B cell (primary cell): Measurements from ENCODE around the gene PROM2. TPM values are rescaled to one million over a fixed set of nuclear protein-coding genes. Genes with fewer than 3 reads are reported as not detected.

ENCODE experiments used
- ATAC-seq: fragments of 200-7000 bp; cut with Tn5 transposase; one replicate; pipeline ENCODE4 v1.10.0; 2021; ENCODE audit warnings: low read depth, mild to moderate bottlenecking, moderate number of reproducible peaks, moderate library complexity
- CTCF ChIA-PET: fragments of 350-600 bp; sonication (Branson Sonifier 250); formaldehyde crosslinking; loops from one replicate; lab custom pipeline; 2021; ENCODE audit warnings: antibody characterized with exemption, inconsistent platforms; lab: Charles Lee
- POLR2A ChIA-PET: fragments of 350-600 bp; sonication (Branson Sonifier 250); formaldehyde crosslinking; loops from one replicate; lab custom pipeline; 2021; ENCODE audit warnings: antibody characterized with exemption; lab: Charles Lee
- DNase-seq: peaks from one replicate; pipeline ENCODE4 v3.0.0; 2013
- H2AFZ ChIP-seq: 2 replicates; pipeline ENCODE4 v1.6.1; 2012; ENCODE audit warnings: mild to moderate bottlenecking, low read depth, low read length; ENCODE audit not compliant: insufficient read depth, poor library complexity, severe bottlenecking
- H3K27ac ChIP-seq, 2 donors: 1 replicate in 1 of 2; 2 replicates in 1 of 2; pipeline ENCODE4 v1.5.1; 2012 to 2013; ENCODE audit warnings: low read length in 2 of 2, mild to moderate bottlenecking in 2 of 2, moderate library complexity in 1 of 2
- H3K27me3 ChIP-seq, 4 experiments: fragments of 200-600 bp in 1 of 4; sonication (generic) in 1 of 4; replicated peaks in 1 of 4; 1 replicate in 2 of 4; 2 replicates in 2 of 4; pipeline versions ENCODE4 v1.6.1 to v1.7.0; 2013 to 2016; ENCODE audit warnings: low read length in 3 of 4, mild to moderate bottlenecking in 2 of 4, mixed read lengths in 1 of 4, moderate library complexity in 1 of 4; ENCODE audit not compliant: insufficient read depth in 4 of 4, control insufficient read depth in 3 of 4; ENCODE audit errors: control extremely low read depth in 1 of 4
- H3K36me3 ChIP-seq, 2 experiments: replicated peaks in 1 of 2; 1 replicate in 1 of 2; 2 replicates in 1 of 2; pipeline versions ENCODE4 v1.6.1 to v1.7.1; 2013; ENCODE audit warnings: low read length in 1 of 2; ENCODE audit not compliant: insufficient read depth in 2 of 2, control insufficient read depth in 1 of 2; ENCODE audit errors: control extremely low read depth in 1 of 2, extremely low read depth in 1 of 2
- H3K4me1 ChIP-seq, 2 donors: fragments of 200-600 bp in 1 of 2; sonication (generic) in 1 of 2; 1 replicate in 1 of 2; 2 replicates in 1 of 2; pipeline versions ENCODE4 v1.5.1 to v1.6.1; 2013 to 2017; ENCODE audit warnings: low read length in 2 of 2; ENCODE audit not compliant: control insufficient read depth in 2 of 2, insufficient read depth in 2 of 2
- H3K4me2 ChIP-seq: replicated peaks from 2 replicates; pipeline ENCODE3; 2012; ENCODE audit warnings: mild to moderate bottlenecking, low read depth, low read length; ENCODE audit not compliant: poor library complexity, severe bottlenecking
- H3K4me3 ChIP-seq, 5 experiments: fragments of 200-600 bp in 1 of 5; sonication (generic) in 1 of 5; 1 replicate in 3 of 5; 2 replicates in 2 of 5; pipeline versions ENCODE4 v1.5.1 to v1.7.0; 2011 to 2016; ENCODE audit warnings: low read length in 4 of 5, mild to moderate bottlenecking in 4 of 5, low read depth in 2 of 5, control low read depth in 1 of 5, moderate library complexity in 1 of 5; ENCODE audit not compliant: insufficient read depth in 1 of 5; ENCODE audit errors: control extremely low read depth in 1 of 5, extremely low read depth in 1 of 5
- H3K79me2 ChIP-seq: fragments of 200-600 bp; sonication (generic); one replicate; pipeline ENCODE4 v1.6.0; 2016; ENCODE audit warnings: low read length; ENCODE audit not compliant: control insufficient read depth, insufficient read depth
- H3K9ac ChIP-seq: fragments of 200-600 bp; sonication (generic); 2 replicates; pipeline ENCODE4 v1.6.1; 2017; ENCODE audit warnings: mild to moderate bottlenecking, low read length, moderate library complexity
- H3K9me3 ChIP-seq, 3 donors: one replicate each; pipeline versions ENCODE4 v1.6.1 to v1.7.1; 2013; ENCODE audit warnings: low read length in 2 of 3; ENCODE audit not compliant: control insufficient read depth in 2 of 3, insufficient read depth in 1 of 3; ENCODE audit errors: control extremely low read depth in 1 of 3
- H4K20me1 ChIP-seq: 2 replicates; pipeline ENCODE4 v1.6.0; 2012; ENCODE audit warnings: mild to moderate bottlenecking, low read length; ENCODE audit not compliant: insufficient read depth, control insufficient read depth, poor library complexity, severe bottlenecking
- H3K27ac Mint-ChIP-seq: one replicate; pipeline ENCODE4 v1.8.0; 2021; ENCODE audit warnings: mixed read lengths
- H3K27me3 Mint-ChIP-seq: one replicate; pipeline ENCODE4 v1.8.0; 2021; ENCODE audit warnings: mixed read lengths
- H3K4me1 Mint-ChIP-seq: one replicate; pipeline ENCODE4 v1.8.0; 2021; ENCODE audit warnings: mixed read lengths
- H3K4me3 Mint-ChIP-seq: one replicate; pipeline ENCODE4 v1.8.0; 2021; ENCODE audit warnings: mixed read lengths
- H3K9me3 Mint-ChIP-seq: one replicate; pipeline ENCODE4 v1.8.0; 2022; ENCODE audit warnings: mixed read lengths; ENCODE audit not compliant: insufficient read depth
- EZH2 ChIP-seq: IDR thresholded peaks from 2 replicates; pipeline ENCODE4 v1.6.1; 2012; ENCODE audit warnings: borderline replicate concordance, low read depth, mild to moderate bottlenecking, moderate library complexity, low read length; ENCODE audit not compliant: insufficient read depth, poor library complexity, severe bottlenecking
- WGBS: methylation state at CpG from one replicate; pipeline ENCODE4 v1.1.5; 2013; ENCODE audit warnings: missing lambda C conversion rate; ENCODE audit not compliant: insufficient coverage; 5-methylcytosine and 5-hydroxymethylcytosine counted together
- intact Hi-C: fragments of 100-400 bp; cut with micrococcal nuclease; formaldehyde crosslinking; loops from one replicate; pipeline ENCODE4 v1.10.0; 2022
- polyA plus RNA-seq: library from polyadenylated mRNA; depleted of rRNA; stranded (reverse); fragments of >200 nt; gene quantifications from 2 replicates; pipeline ENCODE4 v1.2.3, GENCODE V29; 2012
- total RNA-seq, 2 donors: library from RNA; stranded (reverse); fragments of 120-200 nt in 1 of 2; gene quantifications; 1 replicate in 1 of 2; 2 replicates in 1 of 2; pipeline versions ENCODE4 v1.2.3 to v1.2.4, GENCODE V29; 2013 to 2022
- TF ChIP-seq, protein P1 (sequence below): fragments of 200-600 bp; IDR thresholded peaks from one replicate; pipeline ENCODE4 v1.8.0; 2022; ENCODE audit warnings: antibody characterized with exemption, mild to moderate bottlenecking

The PROM2 gene
- total and polyA plus RNA-seq, 2 donors (not counting 1 experiment from before 2014, with no cell fraction given) = 0.67 to 1.3 TPM

GRCh38 chr2:95264624-95265023, 9.6 kb upstream of the PROM2 start:
- intact Hi-C loops = no loop called here
- H3K4me3 Mint-ChIP-seq = no peak overlapping the region
- H3K9me3 ChIP-seq = peaks cover 0 to 10% (median 0%) of the 10 kb centered on the region in 3 donors
- no peak overlapping the region for H3K4me3 ChIP-seq
- H3K79me2 ChIP-seq = no peaks in the 10 kb centered on the region
- H3K9ac ChIP-seq = no peak overlapping the region
- WGBS = 76% methylated on average over 6 of the region's 6 CpGs
- H4K20me1 ChIP-seq = no peaks in the 10 kb centered on the region
- POLR2A ChIA-PET = no interaction called here
- DNase-seq (no peak), ATAC-seq (no peak)
- H2AFZ ChIP-seq = no peak overlapping the region
- no peaks in the 10 kb centered on the region for H3K4me1 Mint-ChIP-seq
- no peak overlapping the region for H3K27ac Mint-ChIP-seq
- no peak for TF ChIP-seq EZH2
- TF ChIP-seq, protein P1, sequence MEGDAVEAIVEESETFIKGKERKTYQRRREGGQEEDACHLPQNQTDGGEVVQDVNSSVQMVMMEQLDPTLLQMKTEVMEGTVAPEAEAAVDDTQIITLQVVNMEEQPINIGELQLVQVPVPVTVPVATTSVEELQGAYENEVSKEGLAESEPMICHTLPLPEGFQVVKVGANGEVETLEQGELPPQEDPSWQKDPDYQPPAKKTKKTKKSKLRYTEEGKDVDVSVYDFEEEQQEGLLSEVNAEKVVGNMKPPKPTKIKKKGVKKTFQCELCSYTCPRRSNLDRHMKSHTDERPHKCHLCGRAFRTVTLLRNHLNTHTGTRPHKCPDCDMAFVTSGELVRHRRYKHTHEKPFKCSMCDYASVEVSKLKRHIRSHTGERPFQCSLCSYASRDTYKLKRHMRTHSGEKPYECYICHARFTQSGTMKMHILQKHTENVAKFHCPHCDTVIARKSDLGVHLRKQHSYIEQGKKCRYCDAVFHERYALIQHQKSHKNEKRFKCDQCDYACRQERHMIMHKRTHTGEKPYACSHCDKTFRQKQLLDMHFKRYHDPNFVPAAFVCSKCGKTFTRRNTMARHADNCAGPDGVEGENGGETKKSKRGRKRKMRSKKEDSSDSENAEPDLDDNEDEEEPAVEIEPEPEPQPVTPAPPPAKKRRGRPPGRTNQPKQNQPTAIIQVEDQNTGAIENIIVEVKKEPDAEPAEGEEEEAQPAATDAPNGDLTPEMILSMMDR = no peak
- no peaks in the 10 kb centered on the region for H3K4me1 ChIP-seq
- H3K36me3 ChIP-seq = no peaks in the 10 kb centered on the region
- H3K9me3 Mint-ChIP-seq = no peaks in the 10 kb centered on the region
- no peak overlapping the region for H3K4me2 ChIP-seq
- H3K27ac ChIP-seq = no peak overlapping the region
- CTCF ChIA-PET = no interaction called here
- H3K27me3 Mint-ChIP-seq = peaks cover 8% of the 10 kb centered on the region
- H3K27me3 ChIP-seq = no peaks in the 10 kb centered on the region

DNA sequence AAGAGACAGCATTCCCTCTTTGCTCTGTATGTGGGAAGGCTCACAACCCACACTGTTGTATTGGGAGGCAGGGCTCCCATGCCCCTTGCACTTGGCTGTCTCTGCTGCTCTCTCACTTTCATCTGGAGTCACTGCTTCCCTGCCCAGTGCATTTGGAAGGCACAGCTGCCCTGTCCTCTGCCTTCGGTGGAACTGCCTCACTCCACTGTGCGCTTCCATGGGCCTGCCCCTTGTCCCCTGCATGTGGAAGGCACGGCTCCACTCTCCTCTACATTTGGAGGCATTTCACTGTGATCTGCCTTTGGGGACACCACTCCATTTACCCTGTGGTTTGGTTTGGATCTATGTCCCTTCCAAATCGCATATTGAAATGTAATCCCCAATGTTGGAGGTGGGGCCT, 9.1 kb upstream of the PROM2 start:
- no peaks in the 10 kb centered on the region for H3K4me1 Mint-ChIP-seq

More for the DNA sequence above, 9.1 kb upstream of the PROM2 start:
- no peaks in the 10 kb centered on the region for H3K9me3 Mint-ChIP-seq
- no peaks in the 10 kb centered on the region for H3K4me1 ChIP-seq
- H3K27me3 Mint-ChIP-seq = peaks cover 6% of the 10 kb centered on the region
- DNase-seq = no peak
- ATAC-seq = no peak
- H3K4me2 ChIP-seq = no peak overlapping the region
- intact Hi-C loops = no loop called here
- H2AFZ ChIP-seq = no peak overlapping the region
- CTCF ChIA-PET = no interaction called here
- H3K4me3 Mint-ChIP-seq = no peak overlapping the region
- no peak overlapping the region for H3K4me3 ChIP-seq
- peaks cover 0 to 7% (median 0%) of the 10 kb centered on the region in 3 donors for H3K9me3 ChIP-seq
- 81% methylated on average over 3 of the region's 4 CpGs for WGBS
- H3K79me2 ChIP-seq = no peaks in the 10 kb centered on the region
- no peaks in the 10 kb centered on the region for H3K27me3 ChIP-seq
- no peak overlapping the region for H3K27ac ChIP-seq
- H4K20me1 ChIP-seq = no peaks in the 10 kb centered on the region
- H3K9ac ChIP-seq = no peak overlapping the region
- POLR2A ChIA-PET = no interaction called here
- TF ChIP-seq, protein P1 = no peak
- TF ChIP-seq EZH2 = no peak
- no peaks in the 10 kb centered on the region for H3K36me3 ChIP-seq
- no peak overlapping the region for H3K27ac Mint-ChIP-seq
